CD4-positive, alpha-beta T cell treated with Interleukin-2 at 100 ng/mL for 4 hours (primary cell): ENCODE results near the gene CFAP45.

Experiments used
- DNase-seq: peaks from one replicate; pipeline ENCODE4 v3.0.0-alpha.2; 2020; ENCODE audit warnings: low spot score

The CFAP45 gene

DNA sequence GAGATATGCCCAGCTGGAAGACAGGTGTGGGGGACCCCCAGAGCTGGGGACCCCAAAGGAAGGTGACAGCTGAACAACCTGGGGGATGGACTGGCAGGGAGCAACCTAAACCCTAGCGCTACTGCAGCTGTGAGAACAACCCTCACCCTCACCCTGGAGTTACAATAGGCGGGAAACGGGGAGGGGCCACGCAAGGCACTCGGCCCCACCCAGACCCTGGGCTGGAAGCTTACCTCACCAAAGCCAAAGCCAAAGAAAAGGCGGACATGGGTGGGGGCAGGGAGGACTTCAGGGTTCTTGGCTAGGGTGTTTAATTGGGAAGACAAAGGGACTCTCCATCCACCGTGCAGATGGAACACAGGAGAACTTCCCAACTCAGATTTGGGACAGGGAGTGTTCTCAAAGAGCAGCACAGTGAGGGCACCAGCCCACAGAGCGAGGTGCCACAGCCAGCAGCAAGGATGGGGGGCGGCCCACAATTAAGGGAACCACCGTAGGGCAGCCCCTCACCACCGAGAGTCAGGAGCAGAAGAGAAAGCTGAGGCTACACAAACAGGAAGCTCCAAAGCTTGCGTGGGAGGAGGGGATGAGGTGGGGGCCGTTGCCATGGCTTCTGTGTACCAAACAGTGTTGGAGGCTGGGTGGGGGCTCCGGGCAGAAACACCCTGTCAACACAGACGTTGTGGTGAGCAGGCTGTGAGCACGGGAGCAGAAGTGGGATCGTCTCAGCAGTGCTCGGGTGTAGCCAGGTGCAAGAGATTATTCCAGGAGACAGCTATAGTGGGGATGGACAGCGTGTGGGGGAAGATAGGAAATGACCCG is 23.4 kb upstream of the CFAP45 start:
- DNase-seq: peak; percentile 97

DNA sequence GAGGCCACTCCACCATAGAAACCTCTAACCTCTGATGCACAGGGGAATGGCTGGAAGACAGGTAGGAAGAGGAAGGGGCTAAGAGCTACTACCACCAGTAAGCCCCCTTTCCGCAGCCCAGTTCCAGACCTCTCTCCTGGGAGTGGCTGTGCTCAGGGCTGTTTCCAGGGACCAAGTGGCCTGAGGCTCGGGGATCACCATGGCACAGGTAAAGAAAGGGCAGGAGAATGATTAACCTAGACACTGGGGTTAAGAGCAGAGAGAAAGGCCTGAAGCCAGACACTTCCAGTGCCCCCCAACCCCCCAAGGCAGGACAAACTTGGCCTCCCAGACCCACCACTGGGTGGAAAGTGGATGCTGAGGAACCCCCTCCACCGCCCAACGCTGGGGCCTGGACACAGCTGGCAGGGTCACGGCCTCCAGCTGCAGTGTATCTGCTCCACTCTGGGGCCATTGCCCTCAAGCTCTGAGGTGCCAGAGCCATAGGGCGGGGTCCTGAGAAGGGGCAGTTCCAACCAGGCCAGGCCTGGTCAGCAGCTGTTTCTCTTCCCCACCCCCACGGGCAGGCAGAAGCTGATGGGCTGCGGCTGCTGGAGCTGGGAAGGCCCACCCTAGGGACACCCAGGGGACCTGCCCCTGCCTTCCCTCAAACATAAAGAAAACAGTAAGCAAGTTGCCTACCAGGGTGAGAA is 22.7 kb upstream of the CFAP45 start:
- DNase-seq: no peak

DNA sequence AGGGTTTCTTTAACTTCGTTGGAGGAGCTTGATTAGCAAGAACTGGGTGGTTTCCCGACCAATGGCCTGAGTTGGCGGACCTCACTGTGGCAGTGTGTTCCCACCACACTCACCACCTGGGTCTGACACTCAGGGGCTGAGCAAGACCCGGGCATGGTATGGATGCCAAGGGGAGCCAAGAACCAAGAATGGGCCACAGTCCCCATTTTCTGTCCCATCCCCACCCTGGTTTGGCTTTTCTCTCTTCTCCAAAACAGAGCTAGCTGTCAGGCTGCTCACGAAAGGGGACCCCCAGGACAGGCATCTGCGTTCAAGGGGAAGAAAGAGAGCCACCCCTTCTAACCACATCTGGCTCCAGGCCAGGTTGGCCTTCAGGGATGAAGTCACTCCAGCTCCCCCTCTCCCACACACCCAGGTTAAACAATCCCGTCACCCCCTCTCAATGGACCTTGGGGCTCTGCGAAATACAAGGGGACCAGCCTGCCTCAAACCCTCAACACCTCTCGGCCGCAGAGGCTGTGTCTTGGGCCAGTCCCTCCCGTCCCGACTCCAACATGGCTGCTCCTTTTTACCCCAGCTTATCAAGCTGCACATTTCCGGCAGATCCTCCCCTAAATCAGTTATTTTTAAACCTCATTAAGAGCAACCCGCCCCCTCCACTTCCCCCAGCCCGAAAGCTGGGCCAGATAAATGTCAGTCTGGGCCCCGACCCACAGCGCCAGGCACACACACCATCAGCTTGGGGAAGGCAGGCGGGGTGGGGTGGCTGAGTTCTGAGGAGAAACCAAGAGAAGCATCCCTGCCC is 21.9 kb upstream of the CFAP45 start:
- peak; percentile 44 for DNase-seq

DNA sequence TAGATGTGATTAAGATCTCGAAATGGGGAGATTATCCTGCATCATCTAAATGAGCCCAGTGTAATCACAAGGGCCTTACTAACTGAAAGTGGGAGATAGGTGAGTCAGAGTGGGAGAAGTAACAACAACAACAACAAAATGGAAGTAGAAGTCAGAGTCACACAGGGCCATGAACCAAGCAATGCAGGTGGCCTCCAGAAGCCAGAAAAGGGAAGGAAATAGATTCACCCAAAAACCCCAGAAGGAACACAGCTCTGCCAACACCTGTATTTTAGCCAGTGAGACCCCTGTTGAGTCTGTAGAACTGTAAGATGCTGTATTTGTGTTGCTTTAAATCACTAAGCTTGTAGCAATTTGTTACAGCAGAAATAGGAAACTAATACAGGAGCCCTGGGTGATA is 21.3 kb upstream of the CFAP45 start:
- peak; percentile 56 for DNase-seq

DNA sequence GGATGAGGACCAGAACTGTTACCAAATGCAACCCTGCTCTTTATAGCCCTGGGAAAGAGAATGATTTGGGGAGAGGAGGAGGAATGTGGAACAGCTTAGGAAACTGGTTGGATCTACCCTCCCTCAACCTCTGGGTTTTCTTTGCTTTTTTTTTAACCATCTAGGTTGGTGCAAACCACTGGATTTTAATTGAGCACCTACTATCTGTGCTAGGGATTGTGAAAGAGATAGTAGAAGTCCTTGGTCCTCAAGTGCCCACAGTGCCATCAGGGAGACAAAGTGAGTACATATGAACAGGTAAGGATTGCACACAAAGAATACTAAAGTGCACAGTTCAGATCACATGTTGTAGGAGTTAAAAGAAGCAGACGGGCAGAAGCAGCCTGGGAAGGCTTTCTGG is 20.7 kb upstream of the CFAP45 start:
- no peak for DNase-seq

DNA sequence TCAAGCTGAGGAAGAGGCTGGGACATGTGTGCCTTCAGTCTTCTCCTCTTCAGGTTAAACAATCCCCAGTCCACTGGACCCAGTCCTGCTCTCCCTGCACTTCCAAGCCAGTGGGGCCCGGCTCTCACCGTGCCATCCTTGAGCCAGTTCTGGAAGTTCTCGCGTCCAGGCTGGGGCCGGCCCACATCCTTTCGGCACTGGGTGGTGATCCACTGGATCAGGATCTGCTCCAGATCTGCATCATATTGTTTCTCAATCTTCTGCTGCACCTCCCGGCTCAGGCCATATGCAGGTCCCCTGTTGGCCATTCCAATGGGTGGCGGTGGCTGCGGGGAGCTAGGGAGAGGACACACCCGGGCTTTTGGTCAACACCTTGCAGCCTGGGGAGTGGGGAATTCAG is 20.2 kb upstream of the CFAP45 start:
- no peak for DNase-seq

DNA sequence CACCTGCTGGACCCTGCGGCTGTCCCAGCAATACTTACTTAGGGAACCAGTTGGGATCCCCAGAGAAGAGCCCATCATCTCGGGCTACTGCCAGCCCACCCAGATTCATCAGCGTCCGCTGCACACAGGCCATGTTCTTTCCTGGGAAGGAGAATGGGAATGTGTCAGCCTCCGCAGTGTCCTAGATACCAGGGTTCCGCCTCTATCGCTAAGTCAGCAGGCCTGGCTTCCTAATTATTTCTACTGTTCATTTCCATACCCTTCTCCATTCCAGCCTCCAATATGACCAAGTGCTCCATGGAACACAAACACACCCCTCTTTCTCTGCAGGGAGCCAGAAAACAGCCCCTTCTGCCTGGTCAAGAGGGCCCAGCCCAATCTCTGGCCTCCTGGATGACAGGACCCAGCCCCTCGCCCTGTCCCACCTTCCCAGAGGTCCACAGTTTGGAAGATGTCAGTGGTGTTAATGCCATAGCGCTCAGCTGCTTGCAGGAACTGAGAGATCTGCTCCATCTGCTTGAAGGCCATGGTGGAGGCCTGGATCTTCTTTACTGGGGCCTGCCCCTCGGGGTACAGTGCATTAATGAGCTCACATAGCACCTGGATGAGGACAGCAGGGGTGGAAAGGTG is 19.4 kb upstream of the CFAP45 start:
- no peak for DNase-seq

DNA sequence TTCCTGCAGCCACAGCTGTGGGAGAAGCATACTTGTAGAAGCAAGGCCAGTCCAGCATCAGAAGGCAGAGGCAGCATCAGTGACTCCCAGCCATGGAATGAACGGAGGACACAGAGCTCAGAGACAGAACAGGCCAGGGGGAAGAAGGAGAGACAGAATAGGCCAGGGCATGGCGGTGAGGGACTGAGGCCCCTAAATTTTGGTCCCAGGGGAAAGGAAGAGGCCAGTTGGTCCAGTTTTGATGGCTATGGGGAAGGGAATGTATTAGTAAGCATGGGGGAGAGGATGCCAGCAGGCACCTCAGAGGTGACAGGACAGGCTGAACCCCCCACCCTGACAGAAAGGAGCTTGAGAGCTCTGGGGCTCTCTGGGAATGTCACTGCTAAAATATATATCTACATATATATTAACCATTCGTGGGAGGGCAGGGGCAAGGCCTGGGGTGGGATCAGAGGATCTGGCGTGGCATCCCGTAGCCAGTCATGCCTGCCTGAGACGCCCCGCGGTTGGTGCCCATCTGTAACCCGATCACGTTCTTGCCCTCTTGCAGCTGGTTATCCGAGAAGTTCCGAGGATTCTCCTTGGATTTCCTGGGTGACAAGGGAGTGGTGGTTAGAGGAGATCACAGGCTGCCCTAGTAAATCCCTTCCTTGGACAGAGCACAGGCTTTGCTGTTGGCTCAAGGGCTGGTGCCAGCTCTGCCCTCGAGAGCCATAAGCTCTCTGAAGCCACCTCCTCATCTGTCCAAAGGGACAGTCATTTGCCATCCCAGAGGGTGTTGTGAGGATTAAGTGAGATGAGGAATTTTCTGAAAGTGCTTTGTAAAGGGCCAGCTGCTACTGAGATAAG is 18.6 kb upstream of the CFAP45 start:
- DNase-seq: no peak

DNA sequence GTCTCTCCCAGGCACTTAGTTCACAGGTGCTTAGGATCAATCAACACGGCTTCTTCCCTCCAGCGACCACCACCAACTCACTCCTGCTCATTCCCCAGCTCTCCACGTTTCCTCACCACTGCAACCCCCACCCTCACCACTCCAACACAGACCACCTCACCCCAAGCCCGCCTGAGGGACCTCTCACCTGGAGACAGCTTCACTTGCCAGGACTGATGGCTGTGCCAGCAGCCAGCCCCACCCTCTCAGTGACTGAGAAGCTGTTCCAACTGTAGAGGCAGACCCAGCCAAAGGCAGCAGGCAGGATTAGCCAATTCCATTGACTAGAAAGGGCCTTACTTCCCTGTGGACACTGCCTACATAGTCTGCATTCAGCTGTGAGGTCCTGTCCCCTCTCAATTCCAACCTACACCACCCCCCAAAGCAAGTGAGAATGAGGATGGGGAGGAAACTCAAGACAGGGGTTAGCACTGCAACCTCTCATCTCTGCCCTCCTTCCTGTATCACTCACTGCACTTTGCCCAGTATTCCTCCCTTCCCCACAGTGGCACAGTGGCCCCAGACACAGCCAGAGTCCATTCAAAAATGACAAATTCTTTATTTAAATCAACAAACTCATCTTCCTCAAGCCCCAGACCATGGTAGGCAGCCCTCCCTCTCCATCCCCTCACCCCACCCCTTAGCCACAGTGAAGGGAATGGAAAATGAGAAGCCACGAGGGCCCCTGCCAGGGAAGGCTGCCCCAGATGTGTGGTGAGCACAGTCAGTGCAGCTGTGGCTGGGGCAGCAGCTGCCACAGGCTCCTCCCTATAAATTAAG is 17.8 kb upstream of the CFAP45 start:
- no peak for DNase-seq

DNA sequence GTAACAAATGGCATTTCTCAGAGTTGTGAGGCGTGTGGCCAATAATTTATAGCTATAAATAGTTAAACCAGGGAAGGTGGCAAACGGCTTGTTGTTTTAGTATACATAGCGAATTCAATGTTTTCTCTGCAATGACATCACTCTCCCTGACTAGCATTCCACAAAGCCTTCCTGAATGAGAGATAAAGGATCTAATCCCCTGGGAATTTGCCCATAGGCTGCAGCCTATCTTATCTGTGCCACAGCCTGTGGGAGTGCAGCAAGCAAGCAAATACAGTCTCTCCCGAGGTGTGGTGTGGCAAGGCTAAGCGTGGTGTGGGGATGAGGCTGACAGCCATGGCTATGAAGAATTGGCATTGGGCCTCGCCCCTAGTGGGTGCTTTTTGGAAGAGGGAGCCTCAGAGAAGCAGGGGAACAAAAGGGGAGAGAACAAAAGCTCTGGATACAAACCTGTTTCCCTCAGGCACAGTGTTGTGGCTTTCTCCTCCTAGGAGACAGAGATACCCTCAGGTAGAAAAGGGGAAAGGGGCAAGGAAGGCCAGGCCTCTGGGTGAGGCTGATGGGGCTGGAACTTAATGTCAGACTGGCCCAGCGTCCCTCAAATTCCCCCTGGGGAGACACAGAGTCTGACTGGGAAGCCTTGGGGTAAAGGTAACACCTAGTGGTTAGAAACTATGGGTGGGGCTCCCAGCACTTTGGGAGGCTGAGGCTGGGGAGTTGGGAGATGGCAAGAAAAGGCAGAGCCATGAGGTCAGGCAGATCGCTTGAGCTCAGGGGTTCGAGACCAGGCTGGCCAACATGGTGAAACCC is 16.5 kb upstream of the CFAP45 start:
- DNase-seq: no peak

DNA sequence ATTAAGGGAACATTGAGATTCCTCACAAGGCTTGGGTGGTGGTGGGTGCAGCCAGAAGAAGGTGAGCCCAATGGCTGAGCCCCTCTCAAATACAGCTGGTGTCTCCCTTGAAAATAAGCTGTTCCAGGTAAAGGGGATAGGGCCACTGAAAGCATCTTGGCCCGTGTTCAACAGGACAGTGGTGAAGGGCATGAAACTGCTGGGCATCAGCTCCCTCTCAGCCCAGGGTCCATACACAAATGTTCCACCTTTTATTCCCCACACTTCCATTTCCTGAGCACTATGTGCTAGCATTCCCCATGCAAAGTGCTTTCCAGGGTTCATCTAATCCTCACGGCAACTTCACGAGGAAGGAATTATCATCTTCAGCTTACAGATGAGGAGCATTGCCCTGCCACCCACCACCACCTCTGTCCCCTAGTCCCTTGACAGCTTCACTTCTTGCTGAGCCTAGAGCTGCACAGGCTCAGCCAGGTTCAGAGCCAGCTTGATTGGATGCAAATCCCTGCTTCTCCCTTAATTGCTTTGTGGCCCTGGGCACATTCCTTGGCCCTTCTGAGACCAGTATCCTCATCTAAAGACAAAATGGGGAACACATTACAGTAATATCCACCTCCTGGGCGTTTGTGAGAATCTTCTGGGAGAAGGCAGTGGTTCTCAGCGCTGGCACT is 15.7 kb upstream of the CFAP45 start:
- DNase-seq: no peak

DNA sequence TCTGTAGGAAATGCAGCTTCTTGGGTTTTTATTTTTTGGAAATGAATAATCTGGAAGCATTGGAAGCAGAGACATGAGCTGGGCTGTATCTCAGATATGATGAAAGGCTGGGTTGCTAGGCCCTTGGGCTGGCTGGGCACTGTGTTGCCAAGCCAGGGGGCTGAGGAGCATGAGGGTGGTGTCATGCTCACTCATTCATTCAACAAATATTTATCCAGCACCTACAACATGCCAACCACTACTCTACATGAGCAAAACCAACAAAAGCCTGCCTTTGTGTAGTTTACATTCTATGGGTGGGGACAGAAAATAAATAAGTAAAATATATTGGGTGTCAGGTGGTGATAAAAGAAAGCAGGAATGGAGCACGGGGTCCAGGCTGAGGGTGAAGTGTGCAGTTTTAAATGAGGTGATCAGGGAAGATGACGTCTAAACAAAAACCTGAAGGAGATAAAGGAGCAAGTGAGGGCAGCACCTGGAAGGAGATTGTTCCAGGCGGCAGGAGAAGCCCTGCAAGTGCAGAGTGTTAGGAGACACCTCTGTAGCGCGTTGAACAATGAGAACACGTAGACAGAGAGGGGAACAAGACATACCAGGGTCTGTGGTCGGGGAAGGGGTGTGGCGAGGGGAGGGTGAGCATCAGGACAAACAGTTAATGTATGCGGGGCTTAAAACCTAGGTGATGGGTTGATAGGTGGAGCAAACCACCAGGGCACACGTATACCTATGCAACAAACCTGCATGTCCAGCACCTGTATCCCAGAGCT is 14.5 kb upstream of the CFAP45 start:
- no peak for DNase-seq

DNA sequence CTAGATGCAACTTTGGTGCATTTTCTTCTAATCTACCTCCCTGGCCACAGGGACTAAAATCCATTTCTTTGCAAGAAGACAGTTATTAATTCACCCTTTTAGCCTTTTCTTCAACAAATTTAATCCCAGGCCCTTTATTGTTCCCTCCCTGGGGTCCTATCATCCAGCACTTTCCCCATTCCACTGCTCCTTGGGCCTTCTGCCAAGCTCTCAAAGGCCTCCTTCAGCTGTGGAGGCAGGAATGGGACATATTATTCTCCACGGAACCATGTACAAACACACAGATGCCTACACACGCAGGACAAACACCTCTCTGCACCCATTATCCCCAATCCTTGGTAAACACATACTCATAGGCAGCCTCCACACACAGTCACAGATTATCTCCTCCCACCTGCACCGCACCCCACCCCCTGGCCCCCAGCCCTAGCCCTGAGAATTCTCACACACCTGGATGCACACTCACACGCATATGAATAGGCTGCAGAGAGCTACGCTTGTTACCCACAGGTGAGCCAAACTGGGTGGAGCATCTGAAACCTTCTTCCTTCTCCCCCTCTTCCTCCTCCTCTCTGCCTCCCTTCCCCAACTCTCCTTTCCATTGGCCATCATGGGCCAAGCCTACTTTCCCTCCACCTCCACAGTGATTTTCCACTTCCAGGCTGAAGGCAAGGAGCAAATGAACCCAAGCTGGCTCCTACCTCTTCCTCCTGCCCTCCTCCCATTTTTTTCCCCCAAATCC is 13.7 kb upstream of the CFAP45 start:
- no peak for DNase-seq

DNA sequence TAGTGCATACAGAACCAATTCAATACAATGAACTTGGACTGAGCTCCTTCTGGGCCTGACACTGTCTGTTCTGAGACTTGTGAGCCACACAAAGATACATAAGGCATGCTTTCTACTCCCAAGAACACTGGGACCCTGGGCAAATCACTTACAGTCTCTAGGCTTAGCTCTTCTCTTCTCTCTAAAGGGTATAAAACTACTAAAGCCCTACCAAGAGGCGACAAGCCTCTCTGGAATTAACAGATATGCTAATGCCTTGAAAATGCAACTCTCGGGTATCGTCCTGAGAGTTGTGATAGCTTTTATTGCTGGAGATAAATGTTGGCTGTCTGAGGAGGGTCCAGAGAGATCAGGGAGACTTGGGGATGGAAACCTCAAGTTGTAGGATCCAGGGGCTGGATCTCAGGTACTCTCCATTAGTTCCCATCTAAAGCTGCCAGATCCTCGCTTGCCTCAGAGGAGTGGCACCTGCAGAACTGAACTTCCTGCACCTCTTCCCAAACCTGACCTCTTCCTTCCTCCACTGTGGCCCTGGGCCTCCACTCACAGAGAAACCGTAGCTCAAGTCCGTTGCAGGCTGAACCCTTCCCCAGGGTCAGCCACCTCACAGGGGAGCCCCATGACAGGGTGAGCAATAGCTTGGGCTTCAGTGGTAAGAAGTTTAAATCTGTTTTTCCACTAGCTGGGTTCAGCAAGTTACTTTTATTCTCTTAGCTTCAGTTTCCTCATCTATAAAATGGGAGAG is 11.5 kb upstream of the CFAP45 start:
- DNase-seq: peak; percentile 35

DNA sequence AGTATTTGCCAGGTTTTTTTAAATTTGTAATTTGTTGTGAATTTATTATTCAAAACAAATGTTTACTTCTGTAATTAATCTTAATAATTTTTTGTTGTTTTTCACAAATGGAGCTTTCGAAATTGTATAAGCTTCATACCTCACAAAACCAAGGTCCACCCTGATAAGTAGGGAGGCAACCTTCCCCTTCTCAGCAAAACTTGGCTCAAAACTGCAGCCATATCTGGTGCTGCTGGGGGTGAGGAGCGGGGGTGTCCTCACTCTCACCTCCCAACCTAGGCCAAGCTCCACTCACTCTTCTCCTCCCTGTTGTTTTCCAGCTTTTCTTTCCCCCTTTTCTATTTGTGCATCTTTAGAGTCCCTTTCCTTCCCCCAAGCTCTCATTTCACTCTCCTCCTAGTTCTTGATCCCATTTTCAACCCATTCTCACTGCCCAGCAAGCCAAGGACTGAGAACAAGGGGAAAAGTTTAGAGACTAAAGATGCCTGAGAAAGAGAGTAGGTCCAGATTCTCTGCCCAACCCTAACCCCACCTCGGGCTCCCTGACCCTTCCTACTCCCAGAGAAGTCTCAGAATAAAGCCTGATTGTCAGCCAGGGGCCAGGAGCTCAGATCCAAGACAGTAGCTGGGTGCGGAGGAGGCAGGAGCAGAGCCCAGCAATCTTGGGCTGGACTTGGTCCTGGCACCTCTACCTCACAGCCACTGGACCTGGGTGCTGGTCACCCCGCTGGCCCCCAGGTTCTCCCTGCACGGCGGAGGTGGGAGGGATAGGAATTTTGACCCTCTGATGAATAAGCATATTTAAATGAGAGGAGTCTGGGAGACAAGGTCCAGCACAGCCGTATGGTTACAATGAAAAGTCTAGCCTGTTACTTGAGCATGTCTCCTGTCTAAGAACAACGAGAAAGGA is 8.3 kb upstream of the CFAP45 start:
- no peak for DNase-seq

DNA sequence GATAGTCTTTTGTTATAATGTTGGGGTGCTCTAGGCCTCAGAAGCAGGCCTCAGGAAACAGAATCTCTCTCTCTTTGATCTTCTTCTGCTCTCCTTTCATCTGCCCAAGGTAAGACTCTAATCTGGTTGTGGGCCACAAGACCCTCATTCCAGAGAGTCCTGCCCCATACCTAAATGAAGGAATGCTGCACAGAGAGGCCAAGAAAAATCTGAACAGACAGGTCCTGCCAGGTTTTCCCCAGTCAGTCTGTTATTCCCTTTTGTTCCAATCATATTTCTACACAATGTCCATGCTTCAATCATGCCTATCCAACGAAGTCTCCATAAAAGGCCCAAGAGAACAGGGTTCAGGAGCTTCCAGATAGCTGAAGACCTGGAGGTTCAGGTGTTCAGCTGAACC is 7.0 kb upstream of the CFAP45 start:
- no peak for DNase-seq
